GM19025 (cell line): ENCODE measurements around the gene SNAPIN.

Experiments used
- ATAC-seq: cut with Tn5 transposase; IDR thresholded peaks from one replicate; pipeline ENCODE4 v1.9.1; 2021; ENCODE audit warnings: mild to moderate bottlenecking, low read depth, moderate library complexity; ENCODE audit not compliant: unreplicated experiment

Gene SNAPIN

DNA sequence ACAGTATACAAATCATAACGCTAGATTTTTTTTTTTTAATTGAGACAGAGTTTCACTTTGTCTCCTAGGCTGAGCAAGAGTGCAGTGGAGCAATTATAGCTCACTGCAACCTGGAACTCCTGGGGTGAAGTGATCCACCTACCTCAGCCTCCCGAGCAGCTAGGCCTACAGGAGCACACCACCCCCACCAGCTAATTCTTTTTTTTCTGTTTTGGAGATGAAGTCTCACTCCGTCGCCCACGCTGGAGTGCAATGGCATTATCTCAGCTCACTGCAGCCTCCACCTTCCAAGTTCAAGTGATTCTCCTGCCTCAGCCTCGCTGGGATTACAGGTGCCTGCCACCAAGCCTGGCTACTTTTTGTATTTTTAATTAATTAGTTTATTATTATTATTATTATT, 41.3 kb downstream of the SNAPIN start:
- ATAC-seq: no peak

DNA sequence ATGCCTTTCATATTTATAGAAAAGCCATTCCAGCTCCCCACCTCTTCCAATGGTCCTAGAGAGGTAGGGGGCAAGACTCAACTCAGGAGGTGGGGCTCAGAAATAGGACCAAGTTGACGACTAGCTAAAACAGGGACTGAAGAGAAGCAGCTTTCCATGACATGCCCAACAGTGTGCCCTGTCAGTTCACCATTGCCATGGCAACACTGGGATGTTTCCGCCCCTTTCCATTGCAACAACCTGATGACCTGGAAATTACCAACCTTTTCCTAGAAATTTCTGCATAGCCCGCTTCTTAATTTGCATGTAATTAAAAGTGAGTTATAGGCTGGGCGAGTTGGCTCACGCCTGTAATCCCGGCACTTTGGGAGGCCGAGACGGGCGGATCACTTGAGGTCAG, 47.0 kb downstream of the SNAPIN start:
- ATAC-seq: no peak

GRCh38 chr1:153711026-153711425, 52.5 kb downstream of the SNAPIN start:
- no peak for ATAC-seq
